Subcutaneous adipose tissue (tissue), 4 donors: ENCODE measurements around the gene HNRNPL. TPM values are rescaled to one million over a fixed set of nuclear protein-coding genes. Genes with fewer than 3 reads are reported as not detected.

Source experiments
- CTCF ChIP-seq: fragments of 450-650 bp; IDR thresholded peaks from one replicate; pipeline ENCODE4 v1.5.1; 2016; ENCODE audit warnings: low read depth, mild to moderate bottlenecking, control low read depth, antibody characterized with exemption, moderate library complexity
- small RNA-seq: library from RNA; depleted of rRNA; stranded (forward); fragments of <200 nt; gene quantifications from one replicate; pipeline ENCODE3, GENCODE V24; 2016
- total RNA-seq, 4 donors: library from RNA; depleted of rRNA; stranded (reverse); fragments of >200 nt; gene quantifications; one replicate each; pipeline ENCODE4 v1.1.0, GENCODE V29; 2016

The HNRNPL gene
- total RNA-seq, 4 donors from 2014 or later: 109 to 161 (median 141) TPM

DNA sequence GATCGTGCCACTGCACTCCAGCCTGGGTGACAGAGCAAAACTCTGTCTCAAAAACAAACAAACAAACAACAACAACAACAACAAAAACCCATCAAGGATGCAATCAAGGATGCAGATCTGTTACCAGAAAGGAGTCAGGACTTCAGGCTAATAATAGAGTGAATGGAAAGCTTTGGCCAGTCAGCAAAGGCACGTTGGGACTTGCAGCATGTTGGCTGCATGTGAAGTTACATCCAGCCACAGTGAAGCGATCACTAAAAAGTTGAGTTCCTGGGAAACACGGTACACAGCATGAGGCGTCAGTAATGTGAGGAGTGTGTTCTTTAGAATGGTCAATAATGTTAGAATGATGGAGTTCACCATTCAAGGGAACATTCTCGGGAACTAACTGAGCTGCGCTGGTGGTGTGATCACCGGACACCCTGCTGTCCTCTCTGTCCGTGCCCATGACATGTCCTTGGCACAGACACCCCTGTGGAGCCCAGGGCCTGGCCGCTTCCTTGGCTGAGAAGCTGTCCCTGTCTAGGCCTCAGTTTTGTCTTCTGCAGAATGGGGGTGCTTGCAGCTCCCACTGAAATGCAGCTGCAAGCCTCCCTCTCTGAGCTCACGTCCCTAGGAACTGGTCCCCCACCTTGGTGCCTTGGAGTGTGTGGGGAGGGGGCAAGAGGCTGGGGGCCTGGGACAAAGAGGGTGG, 63.1 kb downstream of the HNRNPL start:
- TF ChIP-seq CTCF: no peak

Small RNA genes lying within 50 kb of the gene (small RNA-seq; reads per million reads assigned to genes)
- not detected for gene RNU6-140P

Other genes starting within 250 kb of the HNRNPL start
- 1 to 10 TPM; 2.3 to 7.1 (median 5.1) TPM for gene MAP4K1, start 232.0 kb downstream of the HNRNPL start, total RNA-seq
- gene EIF3K, start 230.8 kb downstream of the HNRNPL start, total RNA-seq: 100 to 1,000 TPM; 405 to 531 (median 443) TPM
- gene ACTN4, start 202.3 kb downstream of the HNRNPL start, total RNA-seq: 100 to 1,000 TPM; 179 to 258 (median 186) TPM
- 1 to 10 TPM in 1 of 4 donors, under 1 TPM in 2, not detected in 1; 0.57 to 1.8 (median 0.68) TPM for gene CAPN12, start 105.5 kb downstream of the HNRNPL start, total RNA-seq
- not detected for gene LGALS7, start 76.5 kb downstream of the HNRNPL start, total RNA-seq
- gene LGALS7B, start 60.8 kb downstream of the HNRNPL start, total RNA-seq: not detected
- 1 to 10 TPM in 3 of 4 donors, not detected in 1; 1.9 to 4.5 (median 4.4) TPM for gene LGALS4, start 37.0 kb downstream of the HNRNPL start, total RNA-seq
- 100 to 1,000 TPM; 103 to 333 (median 136) TPM for gene ECH1, start 18.2 kb downstream of the HNRNPL start, total RNA-seq
- 10 to 100 TPM in 1 of 4 donors, 1 to 10 TPM in 3; 3.6 to 11.0 (median 4.6) TPM for gene RINL, start 28.3 kb upstream of the HNRNPL start, total RNA-seq
- 100 to 1,000 TPM in 1 of 4 donors, 10 to 100 TPM in 3; 45.7 to 103 (median 64.9) TPM for gene SIRT2, start 49.6 kb upstream of the HNRNPL start, total RNA-seq
- gene NFKBIB, start 50.0 kb upstream of the HNRNPL start, total RNA-seq: 10 to 100 TPM in 3 of 4 donors, 1 to 10 TPM in 1; 6.5 to 24.3 (median 16.5) TPM
- gene CCER2, start 62.2 kb upstream of the HNRNPL start, total RNA-seq: 1 to 10 TPM in 1 of 4 donors, not detected in 3; 4.1 TPM
- 10 to 100 TPM in 2 of 4 donors, 1 to 10 TPM in 2; 3.7 to 18.8 (median 10.0) TPM for gene SARS2, start 80.8 kb upstream of the HNRNPL start, total RNA-seq
- 10 to 100 TPM; 10.1 to 26.0 (median 23.0) TPM for gene MRPS12, start 81.0 kb upstream of the HNRNPL start, total RNA-seq
- gene FBXO17, start 125.8 kb upstream of the HNRNPL start, total RNA-seq: 10 to 100 TPM; 12.6 to 88.7 (median 53.1) TPM
- gene FBXO27, start 182.6 kb upstream of the HNRNPL start, total RNA-seq: 10 to 100 TPM in 2 of 4 donors, 1 to 10 TPM in 2; 5.4 to 20.5 (median 8.7) TPM
- not detected for gene ACP7, start 234.4 kb upstream of the HNRNPL start, total RNA-seq